K562 (cell line): Measurements from ENCODE around the gene EFCAB12. TPM values are rescaled to one million over a fixed set of nuclear protein-coding genes. Genes with fewer than 3 reads are reported as not detected.

ENCODE experiments used
- KAT7 ChIP-seq: sonication (generic); formaldehyde crosslinking; IDR thresholded peaks from 2 replicates; pipeline ENCODE4 v1.8.0; 2022; ENCODE audit warnings: missing genetic modification reagents, mild to moderate bottlenecking, borderline replicate concordance
- NR2C2 ChIP-seq, 2 experiments: fragments of 200-800 bp in 1 of 2; sonication (Bioruptor generic) in 1 of 2; sonication (generic) in 1 of 2; formaldehyde crosslinking in 1 of 2; IDR thresholded peaks; 2 replicates each; pipeline versions ENCODE4 v1.6.1 to v1.8.0; 2016 to 2022; ENCODE audit warnings: mild to moderate bottlenecking in 1 of 2, missing compliant biosample characterization in 1 of 2, missing genetic modification characterization in 1 of 2, missing genetic modification reagents in 1 of 2
- POLR2H ChIP-seq: IDR thresholded peaks from 2 replicates; pipeline ENCODE4 v1.6.1; 2016; ENCODE audit warnings: missing genetic modification characterization, low read depth, mild to moderate bottlenecking, control low read depth, missing compliant biosample characterization, moderate library complexity
- SMARCC2 ChIP-seq: fragments of 450-650 bp; IDR thresholded peaks from 2 replicates; pipeline ENCODE4 v1.6.1; 2017; ENCODE audit warnings: antibody characterized with exemption, moderate library complexity, mild to moderate bottlenecking, low read depth
- TAF7 ChIP-seq: fragments of 450-650 bp; IDR thresholded peaks from 2 replicates; pipeline ENCODE4 v1.6.1; 2016; ENCODE audit warnings: missing genetic modification characterization, missing compliant biosample characterization
- ZNF217 ChIP-seq: sonication (generic); formaldehyde crosslinking; IDR thresholded peaks from 2 replicates; pipeline ENCODE4 v1.8.0; 2022; ENCODE audit warnings: mild to moderate bottlenecking, missing genetic modification reagents
- ZNF436 ChIP-seq: fragments of 250-450, 450-650 bp; sonication (Bioruptor Pico); formaldehyde crosslinking; IDR thresholded peaks from 2 replicates; pipeline ENCODE4 v1.7.0; 2020; ENCODE audit warnings: mild to moderate bottlenecking
- ZNF76 ChIP-seq: fragments of 250-450 bp; sonication (Bioruptor Pico); IDR thresholded peaks from 2 replicates; pipeline ENCODE4 v1.4.0; 2020; ENCODE audit warnings: mild to moderate bottlenecking, moderate library complexity, borderline replicate concordance
- polyA plus RNA-seq, 8 experiments: library from polyadenylated mRNA; depleted of rRNA in 4 of 8; stranded (reverse) in 5 of 8; unstranded in 3 of 8; fragments of >200 nt; fragmentation: Nextera tagmentation in 2 of 8; fragmentation: Illumina TruSeq in 1 of 8; extraction: Ambion mirVana in 2 of 8; extraction: Trizol in 1 of 8; gene quantifications; 2 replicates each; pipeline versions ENCODE4 v1.2.1 to v1.2.3, GENCODE V29; 2011 to 2014; ENCODE audit warnings: inconsistent platforms in 1 of 8, missing spikeins in 1 of 8
- total RNA-seq, 7 experiments: library from RNA; depleted of rRNA in 6 of 7; stranded (reverse); fragments of >200 nt in 6 of 7; fragmentation: Illumina TruSeq in 2 of 7; extraction: Trizol in 2 of 7; gene quantifications; 2 replicates each; pipeline versions ENCODE4 v1.2.1 to v1.2.3, GENCODE V29; 2011 to 2021; ENCODE audit warnings: low replicate concordance in 1 of 7
- TF ChIP-seq, protein P1 (sequence below), 2 experiments: fragments of 450-650 bp in 1 of 2; IDR thresholded peaks; 2 replicates each; pipeline ENCODE4 v1.6.1; 2011 to 2017; ENCODE audit warnings: low read depth in 2 of 2, antibody characterized with exemption in 1 of 2, borderline replicate concordance in 1 of 2, low read length in 1 of 2, mild to moderate bottlenecking in 1 of 2, mixed read lengths in 1 of 2; ENCODE audit not compliant: control insufficient read depth in 1 of 2
- TF ChIP-seq, protein P2 (sequence below): sonication (generic); formaldehyde crosslinking; IDR thresholded peaks from 2 replicates; pipeline ENCODE4 v1.9.0; 2022; ENCODE audit warnings: mild to moderate bottlenecking, missing genetic modification reagents
- TF ChIP-seq, protein P3 (sequence below): sonication (generic); formaldehyde crosslinking; IDR thresholded peaks from 2 replicates; pipeline ENCODE4 v1.8.1; 2023; ENCODE audit warnings: mild to moderate bottlenecking, missing genetic modification reagents
- TF ChIP-seq, protein P4 (sequence below): fragments of 250-450 bp; sonication (Bioruptor Pico); IDR thresholded peaks from 2 replicates; pipeline ENCODE4 v1.5.1; 2021; ENCODE audit warnings: mild to moderate bottlenecking
- TF ChIP-seq, protein P5 (sequence below): sonication (generic); formaldehyde crosslinking; IDR thresholded peaks from 2 replicates; pipeline ENCODE4 v1.8.0; 2022; ENCODE audit warnings: mild to moderate bottlenecking, missing genetic modification reagents, borderline replicate concordance

The EFCAB12 gene
- total and polyA plus RNA-seq, 9 of the 15 experiments (the other 6 are each of a cell fraction or from before 2014, with no cell fraction given) = 0.08 to 0.95 (median 0.56) TPM; not detected in 1

DNA sequence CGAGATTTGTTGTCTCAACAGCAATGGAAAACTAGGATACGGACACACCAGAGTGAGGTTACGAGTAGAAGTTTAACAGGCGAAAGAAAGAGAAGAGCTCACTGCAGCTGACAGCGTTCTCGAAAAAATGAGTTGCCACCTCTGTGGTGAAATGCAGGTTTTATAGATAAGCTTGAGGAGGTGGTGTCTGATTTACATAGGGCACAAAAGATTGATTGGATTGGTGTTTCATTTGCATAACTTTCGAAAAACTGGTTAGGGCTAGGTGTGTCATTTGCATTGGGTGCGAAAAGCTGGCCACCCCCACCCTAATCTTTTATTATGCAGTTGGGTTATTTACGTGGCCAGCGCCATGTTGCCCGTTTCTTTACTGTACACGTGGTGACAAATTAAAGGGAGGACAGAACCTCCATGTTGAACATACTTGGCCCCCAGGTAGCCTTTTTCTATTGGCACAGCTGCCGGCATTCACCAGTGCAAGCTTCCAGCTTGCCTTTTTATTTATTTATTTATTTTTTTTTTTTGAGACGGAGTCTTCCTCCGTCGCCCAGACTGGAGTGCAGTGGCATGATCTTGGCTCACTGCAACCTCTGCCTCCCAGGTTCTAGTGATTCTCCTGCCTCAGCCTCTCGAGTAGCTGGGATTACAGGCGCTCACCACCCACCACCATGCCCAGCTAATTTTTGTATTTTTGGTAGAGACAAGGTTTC lies 19.9 kb upstream of the EFCAB12 start (continued):
- TF ChIP-seq, protein P1, sequence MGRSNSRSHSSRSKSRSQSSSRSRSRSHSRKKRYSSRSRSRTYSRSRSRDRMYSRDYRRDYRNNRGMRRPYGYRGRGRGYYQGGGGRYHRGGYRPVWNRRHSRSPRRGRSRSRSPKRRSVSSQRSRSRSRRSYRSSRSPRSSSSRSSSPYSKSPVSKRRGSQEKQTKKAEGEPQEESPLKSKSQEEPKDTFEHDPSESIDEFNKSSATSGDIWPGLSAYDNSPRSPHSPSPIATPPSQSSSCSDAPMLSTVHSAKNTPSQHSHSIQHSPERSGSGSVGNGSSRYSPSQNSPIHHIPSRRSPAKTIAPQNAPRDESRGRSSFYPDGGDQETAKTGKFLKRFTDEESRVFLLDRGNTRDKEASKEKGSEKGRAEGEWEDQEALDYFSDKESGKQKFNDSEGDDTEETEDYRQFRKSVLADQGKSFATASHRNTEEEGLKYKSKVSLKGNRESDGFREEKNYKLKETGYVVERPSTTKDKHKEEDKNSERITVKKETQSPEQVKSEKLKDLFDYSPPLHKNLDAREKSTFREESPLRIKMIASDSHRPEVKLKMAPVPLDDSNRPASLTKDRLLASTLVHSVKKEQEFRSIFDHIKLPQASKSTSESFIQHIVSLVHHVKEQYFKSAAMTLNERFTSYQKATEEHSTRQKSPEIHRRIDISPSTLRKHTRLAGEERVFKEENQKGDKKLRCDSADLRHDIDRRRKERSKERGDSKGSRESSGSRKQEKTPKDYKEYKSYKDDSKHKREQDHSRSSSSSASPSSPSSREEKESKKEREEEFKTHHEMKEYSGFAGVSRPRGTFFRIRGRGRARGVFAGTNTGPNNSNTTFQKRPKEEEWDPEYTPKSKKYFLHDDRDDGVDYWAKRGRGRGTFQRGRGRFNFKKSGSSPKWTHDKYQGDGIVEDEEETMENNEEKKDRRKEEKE (IDR thresholded peaks at IDR 0.05; ENCODE audit: borderline replicate concordance in 1 of 2, control insufficient read depth in 1 of 2, low read depth in 2 of 2, low read length in 1 of 2) = no peak
- TF ChIP-seq ZNF76 (CRISPR knock-in tag) (no peak), POLR2H (tag) (peak; percentile 94), ZNF436 (CRISPR knock-in tag) (no peak), TAF7 (tag) (no peak; the same call in 1 of the 2 replicates), KAT7 (CRISPR knock-in tag) (no peak), ZNF217 (no peak), SMARCC2 (no peak), NR2C2 (CRISPR knock-in tag; IDR thresholded peaks at IDR 0.05) (no peak), NR2C2 (tag; IDR thresholded peaks at IDR 0.05) (no peak)
- TF ChIP-seq, protein P2, sequence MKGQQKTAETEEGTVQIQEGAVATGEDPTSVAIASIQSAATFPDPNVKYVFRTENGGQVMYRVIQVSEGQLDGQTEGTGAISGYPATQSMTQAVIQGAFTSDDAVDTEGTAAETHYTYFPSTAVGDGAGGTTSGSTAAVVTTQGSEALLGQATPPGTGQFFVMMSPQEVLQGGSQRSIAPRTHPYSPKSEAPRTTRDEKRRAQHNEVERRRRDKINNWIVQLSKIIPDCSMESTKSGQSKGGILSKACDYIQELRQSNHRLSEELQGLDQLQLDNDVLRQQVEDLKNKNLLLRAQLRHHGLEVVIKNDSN (CRISPR knock-in tag) = no peak
- TF ChIP-seq, protein P3, sequence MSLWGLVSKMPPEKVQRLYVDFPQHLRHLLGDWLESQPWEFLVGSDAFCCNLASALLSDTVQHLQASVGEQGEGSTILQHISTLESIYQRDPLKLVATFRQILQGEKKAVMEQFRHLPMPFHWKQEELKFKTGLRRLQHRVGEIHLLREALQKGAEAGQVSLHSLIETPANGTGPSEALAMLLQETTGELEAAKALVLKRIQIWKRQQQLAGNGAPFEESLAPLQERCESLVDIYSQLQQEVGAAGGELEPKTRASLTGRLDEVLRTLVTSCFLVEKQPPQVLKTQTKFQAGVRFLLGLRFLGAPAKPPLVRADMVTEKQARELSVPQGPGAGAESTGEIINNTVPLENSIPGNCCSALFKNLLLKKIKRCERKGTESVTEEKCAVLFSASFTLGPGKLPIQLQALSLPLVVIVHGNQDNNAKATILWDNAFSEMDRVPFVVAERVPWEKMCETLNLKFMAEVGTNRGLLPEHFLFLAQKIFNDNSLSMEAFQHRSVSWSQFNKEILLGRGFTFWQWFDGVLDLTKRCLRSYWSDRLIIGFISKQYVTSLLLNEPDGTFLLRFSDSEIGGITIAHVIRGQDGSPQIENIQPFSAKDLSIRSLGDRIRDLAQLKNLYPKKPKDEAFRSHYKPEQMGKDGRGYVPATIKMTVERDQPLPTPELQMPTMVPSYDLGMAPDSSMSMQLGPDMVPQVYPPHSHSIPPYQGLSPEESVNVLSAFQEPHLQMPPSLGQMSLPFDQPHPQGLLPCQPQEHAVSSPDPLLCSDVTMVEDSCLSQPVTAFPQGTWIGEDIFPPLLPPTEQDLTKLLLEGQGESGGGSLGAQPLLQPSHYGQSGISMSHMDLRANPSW (CRISPR knock-in tag) = no peak
- TF ChIP-seq, protein P4, sequence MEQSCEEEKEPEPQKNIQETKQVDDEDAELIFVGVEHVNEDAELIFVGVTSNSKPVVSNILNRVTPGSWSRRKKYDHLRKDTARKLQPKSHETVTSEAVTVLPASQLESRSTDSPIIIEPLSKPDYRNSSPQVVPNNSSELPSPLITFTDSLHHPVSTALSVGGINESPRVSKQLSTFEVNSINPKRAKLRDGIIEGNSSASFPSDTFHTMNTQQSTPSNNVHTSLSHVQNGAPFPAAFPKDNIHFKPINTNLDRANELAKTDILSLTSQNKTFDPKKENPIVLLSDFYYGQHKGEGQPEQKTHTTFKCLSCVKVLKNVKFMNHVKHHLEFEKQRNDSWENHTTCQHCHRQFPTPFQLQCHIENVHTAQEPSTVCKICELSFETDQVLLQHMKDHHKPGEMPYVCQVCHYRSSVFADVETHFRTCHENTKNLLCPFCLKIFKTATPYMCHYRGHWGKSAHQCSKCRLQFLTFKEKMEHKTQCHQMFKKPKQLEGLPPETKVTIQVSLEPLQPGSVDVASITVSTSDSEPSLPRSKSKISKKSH (CRISPR knock-in tag) = no peak
- TF ChIP-seq, protein P5, sequence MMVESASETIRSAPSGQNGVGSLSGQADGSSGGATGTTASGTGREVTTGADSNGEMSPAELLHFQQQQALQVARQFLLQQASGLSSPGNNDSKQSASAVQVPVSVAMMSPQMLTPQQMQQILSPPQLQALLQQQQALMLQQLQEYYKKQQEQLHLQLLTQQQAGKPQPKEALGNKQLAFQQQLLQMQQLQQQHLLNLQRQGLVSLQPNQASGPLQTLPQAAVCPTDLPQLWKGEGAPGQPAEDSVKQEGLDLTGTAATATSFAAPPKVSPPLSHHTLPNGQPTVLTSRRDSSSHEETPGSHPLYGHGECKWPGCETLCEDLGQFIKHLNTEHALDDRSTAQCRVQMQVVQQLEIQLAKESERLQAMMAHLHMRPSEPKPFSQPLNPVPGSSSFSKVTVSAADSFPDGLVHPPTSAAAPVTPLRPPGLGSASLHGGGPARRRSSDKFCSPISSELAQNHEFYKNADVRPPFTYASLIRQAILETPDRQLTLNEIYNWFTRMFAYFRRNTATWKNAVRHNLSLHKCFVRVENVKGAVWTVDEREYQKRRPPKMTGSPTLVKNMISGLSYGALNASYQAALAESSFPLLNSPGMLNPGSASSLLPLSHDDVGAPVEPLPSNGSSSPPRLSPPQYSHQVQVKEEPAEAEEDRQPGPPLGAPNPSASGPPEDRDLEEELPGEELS = no peak
